Omental fat pad (tissue), 4 donors: ENCODE data around the gene ITGA3. TPM values are rescaled to one million over a fixed set of nuclear protein-coding genes. Genes with fewer than 3 reads are reported as not detected.

Experiments used
- ATAC-seq: fragments of 150-250 bp; one replicate; pipeline ENCODE4 v1.9.1; 2016; ENCODE audit warnings: mild to moderate bottlenecking, moderate library complexity; ENCODE audit not compliant: low FRiP score
- DNase-seq: peaks from one replicate; pipeline ENCODE4 v3.0.0-alpha.2; 2019; ENCODE audit warnings: low spot score
- total RNA-seq, 4 donors: library from RNA; depleted of rRNA; stranded (reverse); fragments of >200 nt; gene quantifications; one replicate each; pipeline ENCODE4 v1.1.0, GENCODE V29; 2016
- TF ChIP-seq, protein P1 (sequence below), 3 donors: fragments of 450-650 bp; IDR thresholded peaks; one replicate each; pipeline ENCODE4 v1.5.1; 2016 to 2017; ENCODE audit warnings: antibody characterized with exemption in 3 of 3, mild to moderate bottlenecking in 3 of 3, moderate library complexity in 2 of 3

Gene ITGA3
- total RNA-seq, 4 donors from 2014 or later: 28.5 to 99.8 (median 41.2) TPM

DNA sequence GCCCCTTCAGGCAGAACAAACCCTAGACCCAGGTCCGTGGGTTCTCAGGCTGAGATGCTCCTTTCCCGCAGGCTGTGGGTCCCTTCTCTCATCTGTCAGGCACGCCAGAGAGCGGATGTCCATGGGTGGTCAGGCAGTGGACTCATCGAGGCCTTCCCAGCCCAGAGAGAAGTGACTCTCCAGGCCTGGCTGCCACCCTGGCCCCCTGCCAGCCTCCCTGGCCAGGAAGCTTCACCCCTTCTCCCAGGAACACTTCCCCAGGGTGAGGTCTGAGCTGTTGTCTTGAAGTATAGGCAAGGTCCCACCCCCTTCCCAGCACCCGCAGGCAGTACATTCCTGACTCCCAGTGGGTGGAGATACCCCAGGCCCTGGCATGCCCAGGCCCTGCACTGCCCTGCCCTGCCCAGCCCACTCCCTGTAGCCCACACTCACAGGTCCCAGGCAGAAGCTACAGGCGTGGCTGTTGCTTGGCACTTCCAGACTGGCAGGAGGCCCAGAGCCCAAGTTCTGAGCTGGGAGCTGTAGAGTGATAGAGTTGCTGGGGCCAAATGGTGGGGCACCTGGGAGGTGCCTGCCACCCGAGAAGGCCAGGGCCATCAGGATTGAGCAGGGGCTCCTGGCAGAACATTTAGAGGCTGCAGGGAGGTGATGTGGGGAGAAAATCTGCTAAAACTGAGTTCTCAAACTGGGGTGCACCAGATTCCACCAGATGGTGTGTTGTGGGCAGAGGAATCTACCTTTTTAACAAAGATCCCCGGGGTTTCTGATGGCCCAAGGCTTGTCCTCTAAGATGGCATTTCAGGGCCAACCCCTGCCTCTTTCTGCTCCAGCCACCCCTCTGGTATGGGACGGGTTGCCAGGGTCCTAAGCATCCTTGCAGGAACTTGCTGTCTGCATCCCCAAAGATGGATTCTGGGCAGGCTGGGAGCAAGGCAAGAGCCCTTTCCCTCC lies 6.7 kb downstream of the ITGA3 start:
- ATAC-seq (peak; percentile 75), DNase-seq (no peak)
- TF ChIP-seq, protein P1, sequence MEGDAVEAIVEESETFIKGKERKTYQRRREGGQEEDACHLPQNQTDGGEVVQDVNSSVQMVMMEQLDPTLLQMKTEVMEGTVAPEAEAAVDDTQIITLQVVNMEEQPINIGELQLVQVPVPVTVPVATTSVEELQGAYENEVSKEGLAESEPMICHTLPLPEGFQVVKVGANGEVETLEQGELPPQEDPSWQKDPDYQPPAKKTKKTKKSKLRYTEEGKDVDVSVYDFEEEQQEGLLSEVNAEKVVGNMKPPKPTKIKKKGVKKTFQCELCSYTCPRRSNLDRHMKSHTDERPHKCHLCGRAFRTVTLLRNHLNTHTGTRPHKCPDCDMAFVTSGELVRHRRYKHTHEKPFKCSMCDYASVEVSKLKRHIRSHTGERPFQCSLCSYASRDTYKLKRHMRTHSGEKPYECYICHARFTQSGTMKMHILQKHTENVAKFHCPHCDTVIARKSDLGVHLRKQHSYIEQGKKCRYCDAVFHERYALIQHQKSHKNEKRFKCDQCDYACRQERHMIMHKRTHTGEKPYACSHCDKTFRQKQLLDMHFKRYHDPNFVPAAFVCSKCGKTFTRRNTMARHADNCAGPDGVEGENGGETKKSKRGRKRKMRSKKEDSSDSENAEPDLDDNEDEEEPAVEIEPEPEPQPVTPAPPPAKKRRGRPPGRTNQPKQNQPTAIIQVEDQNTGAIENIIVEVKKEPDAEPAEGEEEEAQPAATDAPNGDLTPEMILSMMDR (IDR thresholded peaks at IDR 0.05): no peak

DNA sequence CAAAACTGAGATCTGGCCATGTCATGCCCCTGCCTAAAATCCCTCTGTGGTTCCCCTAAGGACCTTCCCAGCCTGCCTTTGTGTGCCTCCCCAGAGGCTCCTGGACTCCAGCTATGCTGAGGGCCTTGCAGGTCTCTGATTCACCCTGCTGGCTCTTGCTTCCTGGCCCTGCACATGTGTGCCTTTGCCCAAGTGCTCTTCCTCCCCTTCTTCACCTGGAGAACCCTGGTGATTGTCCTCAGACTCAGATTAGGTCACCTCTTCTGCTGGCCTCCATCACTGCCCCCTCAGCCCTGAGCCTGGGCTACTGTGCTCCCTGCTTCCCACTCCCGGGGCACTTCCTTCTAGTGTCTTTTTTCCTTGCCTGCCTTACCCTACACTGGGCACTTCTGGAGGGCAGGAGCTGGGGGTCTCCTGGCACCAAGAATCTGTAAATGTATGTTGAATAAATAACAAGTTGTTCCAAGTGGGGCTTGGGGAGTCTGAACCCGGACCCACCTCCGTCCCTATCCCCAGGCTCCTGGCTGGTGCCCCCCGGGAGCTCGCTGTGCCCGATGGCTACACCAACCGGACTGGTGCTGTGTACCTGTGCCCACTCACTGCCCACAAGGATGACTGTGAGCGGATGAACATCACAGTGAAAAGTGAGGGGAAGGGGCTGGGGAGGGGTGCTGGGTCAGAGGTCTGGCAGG lies 7.8 kb downstream of the ITGA3 start:
- no peak for DNase-seq
- TF ChIP-seq, protein P1 (IDR thresholded peaks at IDR 0.05): no peak
- ATAC-seq: no peak

DNA sequence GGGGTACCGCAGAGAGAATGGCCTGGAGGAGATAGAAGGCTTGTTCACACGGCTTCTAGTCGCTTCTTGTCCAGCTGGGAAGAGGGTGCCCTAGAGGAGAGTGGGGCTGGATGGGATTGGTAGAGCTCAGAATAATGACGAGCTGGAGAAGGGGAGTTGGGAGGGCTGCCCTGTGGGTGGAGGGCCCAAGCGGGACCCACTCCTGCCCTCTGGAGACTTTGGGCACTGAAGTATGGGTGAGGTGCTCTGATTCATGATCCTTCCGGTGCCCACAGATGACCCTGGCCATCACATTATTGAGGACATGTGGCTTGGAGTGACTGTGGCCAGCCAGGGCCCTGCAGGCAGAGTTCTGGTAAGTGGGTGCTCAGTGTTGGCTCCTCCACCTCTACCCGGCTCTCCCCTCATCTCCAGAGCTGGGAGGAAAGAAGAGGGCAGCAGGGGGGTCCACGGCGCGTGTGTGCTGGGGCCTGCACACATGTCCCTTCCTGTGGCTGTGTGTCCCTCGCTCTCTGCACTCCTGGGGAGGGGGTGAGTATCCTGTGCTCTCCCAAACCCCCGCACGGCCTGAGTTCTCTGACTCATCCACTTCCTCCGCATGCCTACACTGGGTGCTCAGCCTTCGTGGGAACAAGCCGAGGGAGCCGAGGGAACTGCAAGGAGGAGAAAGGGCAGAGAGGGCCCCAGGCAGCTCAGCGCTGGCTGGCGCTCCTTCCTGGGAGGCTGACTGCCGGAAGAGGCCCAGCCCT lies 8.5 kb downstream of the ITGA3 start:
- peak; percentile 82 for ATAC-seq
- TF ChIP-seq, protein P1 (IDR thresholded peaks at IDR 0.05): no peak
- peak; percentile 62 for DNase-seq

DNA sequence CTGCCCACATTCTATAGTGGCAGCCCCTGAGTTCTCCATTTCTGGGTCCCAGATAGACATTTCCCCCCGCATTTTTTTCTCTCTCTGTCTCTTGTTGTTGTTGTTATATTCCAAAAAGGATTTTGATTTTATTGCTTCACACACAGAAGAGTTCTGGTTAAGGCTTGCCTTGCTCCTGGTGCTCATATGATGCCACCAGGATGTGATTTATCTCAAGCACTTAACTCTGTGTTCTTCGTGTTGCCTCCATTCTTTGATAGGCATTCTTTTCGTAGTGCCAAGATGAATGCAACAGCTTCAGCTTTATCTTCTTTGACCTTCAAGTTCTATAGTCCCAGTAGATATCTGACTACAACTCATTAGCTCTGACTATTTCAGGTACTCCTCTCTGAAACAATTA lies 9.1 kb downstream of the ITGA3 start:
- TF ChIP-seq, protein P1 (IDR thresholded peaks at IDR 0.05): no peak
- ATAC-seq: no peak

DNA sequence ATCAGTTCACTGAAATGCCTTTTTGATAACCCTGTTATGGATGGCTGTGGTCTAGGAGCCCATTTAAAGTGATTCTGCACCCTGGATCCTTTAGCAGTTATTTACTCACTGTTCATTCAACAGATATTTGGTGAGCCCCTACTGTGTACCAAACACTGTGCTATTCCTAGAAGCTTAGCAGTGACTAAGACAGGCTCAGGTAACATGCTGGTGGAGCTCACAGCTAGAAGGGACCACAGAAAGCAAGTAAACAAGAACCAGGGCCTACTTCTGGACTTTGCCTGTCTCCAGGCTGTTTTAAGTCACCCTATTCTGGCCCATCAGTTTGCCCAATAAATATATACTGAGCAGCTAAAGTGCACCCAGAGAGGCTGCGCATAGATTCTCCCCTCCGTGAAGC lies 11.1 kb downstream of the ITGA3 start:
- DNase-seq (no peak), ATAC-seq (no peak)
- TF ChIP-seq, protein P1 (IDR thresholded peaks at IDR 0.05): no peak

More for the DNA sequence above, 9.1 kb downstream of the ITGA3 start:
- no peak for DNase-seq

DNA sequence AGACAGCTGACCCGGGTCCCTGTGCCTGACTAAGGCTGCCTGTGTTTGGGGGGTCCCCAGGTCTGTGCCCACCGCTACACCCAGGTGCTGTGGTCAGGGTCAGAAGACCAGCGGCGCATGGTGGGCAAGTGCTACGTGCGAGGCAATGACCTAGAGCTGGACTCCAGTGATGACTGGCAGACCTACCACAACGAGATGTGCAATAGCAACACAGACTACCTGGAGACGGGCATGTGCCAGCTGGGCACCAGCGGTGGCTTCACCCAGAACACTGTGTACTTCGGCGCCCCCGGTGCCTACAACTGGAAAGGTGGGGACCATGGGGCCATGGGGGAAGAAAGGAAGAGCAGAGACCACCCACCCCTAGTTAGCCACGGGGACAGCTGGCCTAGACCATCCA lies 12.1 kb downstream of the ITGA3 start:
- no peak for ATAC-seq
- TF ChIP-seq, protein P1 (IDR thresholded peaks at IDR 0.05): no peak
- DNase-seq: no peak
